NCI-H82 treated with DMSO at 0.1 percent for 48 hours (cell line): ENCODE results near the gene SYNGR1.

ENCODE experiments used
- DNase-seq: peaks from one replicate; lab custom pipeline; 2025; ENCODE audit not compliant: unreplicated experiment; lab: John Stamatoyannopoulos, UW

SYNGR1 gene

GRCh38 chr22:39368461-39368911 lies 18.7 kb downstream of the SYNGR1 start:
- DNase-seq: no peak

- no peak for DNase-seq
Measured at GRCh38 chr22:39369186-39369585, 19.4 kb downstream of the SYNGR1 start.

- no peak for DNase-seq
Measured at GRCh38 chr22:39369586-39369985, 19.8 kb downstream of the SYNGR1 start.

GRCh38 chr22:39371732-39372131 lies 21.9 kb downstream of the SYNGR1 start:
- DNase-seq: no peak

GRCh38 chr22:39374191-39374590 lies 24.4 kb downstream of the SYNGR1 start:
- DNase-seq: no peak

- DNase-seq: no peak
Measured at GRCh38 chr22:39374801-39375200, 25.0 kb downstream of the SYNGR1 start.

- DNase-seq: no peak
Measured at GRCh38 chr22:39375646-39376045, 25.9 kb downstream of the SYNGR1 start.

- DNase-seq: no peak
Measured at GRCh38 chr22:39379756-39380730, 30.3 kb downstream of the SYNGR1 start.

GRCh38 chr22:39381009-39381755 lies 31.4 kb downstream of the SYNGR1 start:
- DNase-seq: no peak

GRCh38 chr22:39381930-39382329 lies 32.1 kb downstream of the SYNGR1 start:
- no peak for DNase-seq

GRCh38 chr22:39382410-39382809 lies 32.6 kb downstream of the SYNGR1 start:
- no peak for DNase-seq

- DNase-seq: no peak
Measured at GRCh38 chr22:39383841-39384625, 34.2 kb downstream of the SYNGR1 start.

GRCh38 chr22:39384750-39385480 lies 35.1 kb downstream of the SYNGR1 start:
- peak; percentile 8 for DNase-seq

- peak; percentile 61 for DNase-seq
Measured at GRCh38 chr22:39388261-39389011, 38.6 kb downstream of the SYNGR1 start.

GRCh38 chr22:39389420-39389819 lies 39.6 kb downstream of the SYNGR1 start:
- no peak for DNase-seq

GRCh38 chr22:39392341-39392948 lies 42.7 kb downstream of the SYNGR1 start:
- no peak for DNase-seq

GRCh38 chr22:39395936-39396796 lies 46.4 kb downstream of the SYNGR1 start:
- DNase-seq: no peak

- no peak for DNase-seq
Measured at GRCh38 chr22:39396797-39397195, 47.0 kb downstream of the SYNGR1 start.

- no peak for DNase-seq
Measured at GRCh38 chr22:39401301-39401631, 51.5 kb downstream of the SYNGR1 start.
